Breast epithelium (tissue), 4 donors: ENCODE data around the gene EWSR1. TPM values are rescaled to one million over a fixed set of nuclear protein-coding genes. Genes with fewer than 3 reads are reported as not detected.

Experiments used
- DNase-seq, 2 donors: peaks; one replicate each; pipeline ENCODE4 v3.0.0-alpha.2; 2019; ENCODE audit warnings: low spot score in 2 of 2
- H3K27ac ChIP-seq, 2 donors: fragments of 200-600 bp; sonication (generic) in 1 of 2; one replicate each; pipeline ENCODE4 v1.5.1; 2016 to 2019; ENCODE audit warnings: mild to moderate bottlenecking in 1 of 2
- H3K27me3 ChIP-seq, 2 donors: fragments of 200-600 bp; sonication (generic) in 1 of 2; one replicate each; pipeline versions ENCODE4 v1.5.1 to v1.6.0; 2017 to 2019; ENCODE audit warnings: control low read depth in 1 of 2, mild to moderate bottlenecking in 1 of 2
- H3K36me3 ChIP-seq: fragments of 200-600 bp; one replicate; pipeline ENCODE4 v1.5.1; 2019
- H3K4me1 ChIP-seq, 2 donors: fragments of 200-600 bp; sonication (generic); one replicate each; pipeline ENCODE4 v1.5.1; 2016 to 2019; ENCODE audit warnings: control low read depth in 1 of 2
- H3K4me3 ChIP-seq, 3 donors: fragments of 200-600 bp; sonication (generic); 1 replicate in 2 of 3; 2 replicates in 1 of 3; pipeline ENCODE4 v1.5.1; 2016 to 2019; ENCODE audit warnings: mild to moderate bottlenecking in 3 of 3, moderate library complexity in 2 of 3
- H3K9me3 ChIP-seq, 2 donors: fragments of 200-600 bp; sonication (generic) in 1 of 2; one replicate each; pipeline ENCODE4 v1.5.1; 2016 to 2019; ENCODE audit warnings: control low read depth in 1 of 2
- POLR2A ChIP-seq: fragments of 450-650 bp; IDR thresholded peaks from one replicate; pipeline ENCODE4 v1.6.1; 2016; ENCODE audit warnings: antibody characterized with exemption, mild to moderate bottlenecking, moderate library complexity
- POLR2AphosphoS5 ChIP-seq, 3 donors: sonication (generic); formaldehyde crosslinking; IDR thresholded peaks; one replicate each; pipeline ENCODE4 v1.6.1; 2017; ENCODE audit warnings: antibody characterized with exemption in 3 of 3
- intact Hi-C: fragments of 100-400 bp; cut with DNase I; formaldehyde crosslinking; loops from one replicate; pipeline ENCODE4 v1.15.1; 2023; ENCODE audit warnings: low total_unique reads
- total RNA-seq, 3 donors: library from RNA; depleted of rRNA; stranded (reverse); fragments of >200 nt; gene quantifications; one replicate each; pipeline ENCODE4 v1.1.0, GENCODE V29; 2016
- TF ChIP-seq, protein P1 (sequence below), 3 donors: fragments of 450-650 bp; IDR thresholded peaks; one replicate each; pipeline ENCODE4 v1.5.1; 2016 to 2017; ENCODE audit warnings: antibody characterized with exemption in 3 of 3, mild to moderate bottlenecking in 3 of 3, moderate library complexity in 3 of 3

EWSR1 gene
- total RNA-seq, 3 donors from 2014 or later: 165 to 224 (median 220) TPM

DNA sequence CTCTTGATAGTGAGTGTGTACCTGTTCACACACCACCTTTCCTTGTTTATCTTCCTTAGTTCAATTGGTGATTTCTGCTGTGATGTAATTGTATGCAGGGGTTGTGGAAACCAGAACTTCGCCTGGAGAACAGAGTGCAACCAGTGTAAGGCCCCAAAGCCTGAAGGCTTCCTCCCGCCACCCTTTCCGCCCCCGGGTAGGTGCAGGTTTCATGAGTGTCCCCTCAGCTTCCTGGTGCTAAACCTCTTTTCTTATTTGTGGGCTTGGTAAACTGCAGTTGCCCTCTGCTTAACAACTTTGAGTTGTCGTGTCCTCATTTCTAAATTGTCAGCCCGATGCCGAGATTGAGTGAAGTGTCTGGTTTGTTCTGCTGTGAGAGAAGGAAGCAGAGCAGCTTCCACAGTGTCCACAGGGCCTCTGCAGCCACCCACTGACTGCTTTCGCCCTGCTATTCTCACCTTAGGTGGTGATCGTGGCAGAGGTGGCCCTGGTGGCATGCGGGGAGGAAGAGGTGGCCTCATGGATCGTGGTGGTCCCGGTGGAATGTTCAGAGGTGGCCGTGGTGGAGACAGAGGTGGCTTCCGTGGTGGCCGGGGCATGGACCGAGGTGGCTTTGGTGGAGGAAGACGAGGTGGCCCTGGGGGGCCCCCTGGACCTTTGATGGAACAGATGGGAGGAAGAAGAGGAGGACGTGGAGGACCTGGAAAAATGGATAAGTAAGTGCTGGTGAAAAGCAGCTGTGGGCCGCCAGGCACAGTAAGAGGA is 31.2 kb downstream of the EWSR1 start:
- H3K27ac ChIP-seq: no peak overlapping the region
- intact Hi-C loops: no loop called here
- H3K9me3 ChIP-seq: no peaks in the 10 kb centered on the region
- peaks cover 28% of the 10 kb centered on the region for H3K36me3 ChIP-seq
- no peaks in the 10 kb centered on the region for H3K27me3 ChIP-seq
- peaks cover 5 to 7% of the 10 kb centered on the region in 2 donors for H3K4me1 ChIP-seq
- peak in 1 of 2 donors; percentile 3 for DNase-seq
- no peak overlapping the region for H3K4me3 ChIP-seq
- TF ChIP-seq POLR2A (no peak), POLR2AphosphoS5 (IDR thresholded peaks at IDR 0.05) (no peak)
- TF ChIP-seq, protein P1, sequence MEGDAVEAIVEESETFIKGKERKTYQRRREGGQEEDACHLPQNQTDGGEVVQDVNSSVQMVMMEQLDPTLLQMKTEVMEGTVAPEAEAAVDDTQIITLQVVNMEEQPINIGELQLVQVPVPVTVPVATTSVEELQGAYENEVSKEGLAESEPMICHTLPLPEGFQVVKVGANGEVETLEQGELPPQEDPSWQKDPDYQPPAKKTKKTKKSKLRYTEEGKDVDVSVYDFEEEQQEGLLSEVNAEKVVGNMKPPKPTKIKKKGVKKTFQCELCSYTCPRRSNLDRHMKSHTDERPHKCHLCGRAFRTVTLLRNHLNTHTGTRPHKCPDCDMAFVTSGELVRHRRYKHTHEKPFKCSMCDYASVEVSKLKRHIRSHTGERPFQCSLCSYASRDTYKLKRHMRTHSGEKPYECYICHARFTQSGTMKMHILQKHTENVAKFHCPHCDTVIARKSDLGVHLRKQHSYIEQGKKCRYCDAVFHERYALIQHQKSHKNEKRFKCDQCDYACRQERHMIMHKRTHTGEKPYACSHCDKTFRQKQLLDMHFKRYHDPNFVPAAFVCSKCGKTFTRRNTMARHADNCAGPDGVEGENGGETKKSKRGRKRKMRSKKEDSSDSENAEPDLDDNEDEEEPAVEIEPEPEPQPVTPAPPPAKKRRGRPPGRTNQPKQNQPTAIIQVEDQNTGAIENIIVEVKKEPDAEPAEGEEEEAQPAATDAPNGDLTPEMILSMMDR (IDR thresholded peaks at IDR 0.05): no peak

DNA sequence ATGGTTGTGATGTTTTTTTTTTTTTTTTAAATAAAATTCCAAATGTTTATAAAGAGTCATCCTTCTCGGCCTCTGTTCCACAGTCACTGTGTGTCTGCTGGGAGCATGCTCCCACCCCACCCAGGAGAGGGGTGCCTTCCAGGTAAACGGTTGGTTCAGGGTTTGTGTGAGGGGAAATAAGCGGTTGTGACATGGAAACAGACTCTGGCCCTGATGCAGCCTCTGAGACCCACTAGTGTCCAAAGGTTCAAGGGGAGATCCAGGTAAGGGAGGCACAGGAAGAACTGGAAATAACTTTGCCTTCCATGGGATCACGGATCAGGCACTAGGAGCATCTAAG is 32.4 kb downstream of the EWSR1 start:
- TF ChIP-seq POLR2AphosphoS5 (IDR thresholded peaks at IDR 0.05) (no peak), POLR2A (no peak)
- TF ChIP-seq, protein P1 (IDR thresholded peaks at IDR 0.05): no peak
- DNase-seq: peak in 1 of 2 donors; percentile 11
- Histone ChIP-seq H3K9me3 (no peaks in the 10 kb centered on the region), H3K27ac (no peak overlapping the region), H3K36me3 (peaks cover 28% of the 10 kb centered on the region), H3K4me3 (no peak overlapping the region), H3K4me1 (peaks cover 5 to 7% of the 10 kb centered on the region in 2 donors), H3K27me3 (no peaks in the 10 kb centered on the region)
- intact Hi-C loops: no loop called here

DNA sequence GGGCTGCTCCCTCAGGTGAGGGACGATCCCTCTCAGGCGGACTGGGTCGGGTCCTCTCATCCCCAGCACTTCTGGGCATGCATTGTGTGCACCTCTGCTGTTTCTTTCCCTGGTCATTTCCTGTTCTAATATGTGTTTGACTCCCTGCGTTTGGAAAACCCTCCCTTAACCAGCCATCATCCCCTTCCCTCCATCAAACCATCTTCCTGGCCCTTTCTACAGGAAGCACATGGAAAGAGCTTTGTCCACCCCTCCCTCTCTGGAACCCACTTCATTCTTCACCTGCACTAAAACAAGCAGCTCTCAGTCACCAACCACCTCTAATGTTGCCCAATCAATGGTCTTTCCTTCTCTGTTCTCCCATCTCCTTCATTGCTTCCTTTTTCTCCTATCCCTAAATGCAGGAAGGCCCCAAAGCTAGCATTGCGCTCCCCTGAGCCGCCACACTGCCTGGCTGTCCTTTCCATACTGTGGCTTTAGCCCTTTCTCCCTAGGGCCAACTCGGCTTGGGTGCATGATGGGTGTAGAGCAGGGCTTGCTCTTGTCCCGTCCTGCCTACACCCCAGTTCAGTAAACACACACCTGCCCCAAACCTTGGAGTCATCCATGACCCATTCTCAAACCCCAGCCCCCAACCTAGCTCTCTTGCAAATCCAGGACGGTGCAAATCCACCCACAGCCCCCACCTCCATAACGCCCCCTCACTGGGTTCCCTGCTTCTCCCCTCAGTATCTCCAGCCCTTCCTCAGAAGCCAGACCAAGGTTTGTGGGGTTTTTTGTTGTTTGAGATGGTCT is 32.9 kb downstream of the EWSR1 start:
- DNase-seq: no peak
- peaks cover 5 to 7% of the 10 kb centered on the region in 2 donors for H3K4me1 ChIP-seq
- H3K9me3 ChIP-seq: no peaks in the 10 kb centered on the region
- intact Hi-C loops: no loop called here
- no peaks in the 10 kb centered on the region for H3K27me3 ChIP-seq
- no peak for TF ChIP-seq POLR2A
- TF ChIP-seq, protein P1 (IDR thresholded peaks at IDR 0.05): no peak
- TF ChIP-seq POLR2AphosphoS5 (IDR thresholded peaks at IDR 0.05): no peak
- H3K27ac ChIP-seq: no peak overlapping the region
- H3K36me3 ChIP-seq: peaks cover 28% of the 10 kb centered on the region
- no peak overlapping the region for H3K4me3 ChIP-seq

DNA sequence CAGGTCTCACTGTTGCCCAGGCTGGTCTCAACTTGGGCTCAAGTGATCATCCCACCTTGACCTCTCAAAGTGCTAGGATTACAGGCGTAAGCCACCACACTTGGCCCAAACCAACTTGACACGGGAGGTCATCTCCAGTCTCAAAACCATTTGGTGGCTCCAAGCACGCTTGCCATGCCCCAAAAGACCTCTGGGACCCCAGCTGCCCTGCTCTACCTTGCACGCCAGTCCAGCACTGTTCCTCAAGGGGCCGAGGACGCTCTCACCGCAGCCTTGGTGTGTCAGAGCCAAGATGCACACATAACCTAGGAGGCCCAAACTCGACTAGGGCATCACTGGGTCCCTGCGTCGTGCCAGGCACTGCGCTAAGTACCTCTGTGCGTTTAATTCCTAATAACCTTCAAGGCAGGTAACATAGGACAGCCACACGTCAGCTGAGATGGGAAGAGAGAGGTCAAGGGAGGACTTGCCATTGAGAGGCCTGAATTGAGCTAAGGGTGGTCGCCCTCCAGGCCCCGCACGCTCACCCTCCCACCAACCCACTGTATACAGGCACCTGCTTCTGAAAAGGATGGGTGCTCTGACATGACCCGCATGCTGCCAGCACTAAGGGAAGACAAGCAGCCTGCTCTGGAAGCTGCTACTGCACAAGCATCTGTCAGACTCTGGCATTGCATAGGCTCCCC is 33.8 kb downstream of the EWSR1 start:
- peaks cover 22% of the 10 kb centered on the region for H3K36me3 ChIP-seq
- H3K27me3 ChIP-seq: no peaks in the 10 kb centered on the region
- no peaks in the 10 kb centered on the region for H3K9me3 ChIP-seq
- TF ChIP-seq POLR2A: no peak
- TF ChIP-seq, protein P1 (IDR thresholded peaks at IDR 0.05): no peak
- no peak for TF ChIP-seq POLR2AphosphoS5 (IDR thresholded peaks at IDR 0.05)
- no peak overlapping the region for H3K4me3 ChIP-seq
- H3K4me1 ChIP-seq: peaks cover 7 to 8% of the 10 kb centered on the region in 2 donors
- intact Hi-C loops: no loop called here
- H3K27ac ChIP-seq: peak overlapping the region; percentile 54 to 64
- DNase-seq: no peak

DNA sequence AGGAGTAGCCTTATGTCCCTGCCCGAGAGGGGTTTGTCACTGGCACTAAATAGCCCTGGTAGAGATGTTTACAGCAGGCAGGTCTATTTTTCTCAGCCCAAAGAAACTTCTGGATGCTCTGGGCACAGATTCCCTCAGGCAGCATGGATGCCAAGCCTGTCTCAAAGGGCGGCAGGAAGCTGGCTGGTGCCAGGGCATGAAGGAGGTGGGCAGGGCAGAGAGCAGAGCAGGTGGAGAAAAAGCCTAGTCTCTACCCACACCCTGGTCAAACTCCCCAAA is 34.3 kb downstream of the EWSR1 start:
- H3K4me1 ChIP-seq: peaks cover 7 to 8% of the 10 kb centered on the region in 2 donors
- peak overlapping the region; percentile 54 to 64 for H3K27ac ChIP-seq
- no peak for DNase-seq
- H3K36me3 ChIP-seq: peaks cover 17% of the 10 kb centered on the region
- intact Hi-C loops: no loop called here
- H3K27me3 ChIP-seq: no peaks in the 10 kb centered on the region
- H3K4me3 ChIP-seq: no peak overlapping the region
- no peaks in the 10 kb centered on the region for H3K9me3 ChIP-seq
- TF ChIP-seq POLR2AphosphoS5 (IDR thresholded peaks at IDR 0.05): no peak
- TF ChIP-seq, protein P1 (IDR thresholded peaks at IDR 0.05): no peak
- TF ChIP-seq POLR2A: no peak
